K562 (cell line): ENCODE data around the gene RIOX2.

Experiments used
- EHMT2 ChIP-seq: fragments of 450-650 bp; IDR thresholded peaks from 2 replicates; pipeline ENCODE4 v1.6.1; 2018; ENCODE audit warnings: antibody characterized with exemption
- HMBOX1 ChIP-seq: sonication (generic); IDR thresholded peaks from 2 replicates; pipeline ENCODE4 v1.6.1; 2016
- MYBL2 ChIP-seq, 2 experiments: fragments of 450-650 bp in 1 of 2; sonication (generic) in 1 of 2; formaldehyde crosslinking in 1 of 2; IDR thresholded peaks; 2 replicates each; pipeline versions ENCODE4 v1.6.1 to v1.8.1; 2017 to 2022; ENCODE audit warnings: borderline replicate concordance in 1 of 2, inconsistent platforms in 1 of 2, low read depth in 1 of 2, mild to moderate bottlenecking in 1 of 2, missing genetic modification reagents in 1 of 2, moderate library complexity in 1 of 2
- RBM25 ChIP-seq: fragments of 200-400 bp; formaldehyde crosslinking; IDR thresholded peaks from 2 replicates; pipeline ENCODE4 v1.6.1; 2018; ENCODE audit warnings: low read length, low read depth, moderate library complexity; ENCODE audit not compliant: severe bottlenecking

GRCh38 chr3:98003306-98003969 lies 31.2 kb upstream of the RIOX2 start:
- no peak for TF ChIP-seq EHMT2
- TF ChIP-seq HMBOX1, result no peak
- TF ChIP-seq RBM25, result no peak
- no peak for TF ChIP-seq MYBL2 (IDR thresholded peaks at IDR 0.05; ENCODE audit: low read depth)
- no peak for TF ChIP-seq MYBL2 (CRISPR knock-in tag; IDR thresholded peaks at IDR 0.05; ENCODE audit: borderline replicate concordance)
